Measurements from ENCODE around the gene SIN3B.

SIN3B gene

GRCh38 chr19:16893686-16893989 is 64.4 kb downstream of the SIN3B start:
- FAIRE-seq: peak; percentile 70
- peak; percentile 61 for DNase-seq (ENCODE audit: insufficient read length)
- TF ChIP-seq POLR2A (IDR thresholded peaks at IDR 0.05; ENCODE audit: low read depth, low read length) (0 out of 2 replicates have a peak, but pooled peaks have one; percentile 38), TAF1 (IDR thresholded peaks at IDR 0.05; ENCODE audit: borderline replicate concordance, low read depth, low read length) (no peak)

GRCh38 chr19:16894080-16894479 is 64.9 kb downstream of the SIN3B start:
- TF ChIP-seq POLR2AphosphoS5 (IDR thresholded peaks at IDR 0.05; ENCODE audit: low read depth, low read length) (no peak), POLR2A (IDR thresholded peaks at IDR 0.05; ENCODE audit: low read depth, low read length) (no peak), TAF1 (IDR thresholded peaks at IDR 0.05; ENCODE audit: borderline replicate concordance, low read depth, low read length) (no peak)
- no peak for DNase-seq (ENCODE audit: insufficient read length)
- no peak for FAIRE-seq

GRCh38 chr19:16895467-16896145 is 66.4 kb downstream of the SIN3B start:
- FAIRE-seq: no peak
- TF ChIP-seq TAF1 (IDR thresholded peaks at IDR 0.05; ENCODE audit: borderline replicate concordance, low read depth, low read length): no peak

GRCh38 chr19:16896146-16897028 is 67.2 kb downstream of the SIN3B start:
- no peak for FAIRE-seq
- TF ChIP-seq POLR2A (IDR thresholded peaks at IDR 0.05; ENCODE audit: low read depth, low read length): no peak
- no peak for TF ChIP-seq TAF1 (IDR thresholded peaks at IDR 0.05; ENCODE audit: borderline replicate concordance, low read depth, low read length)
- TF ChIP-seq POLR2AphosphoS5 (IDR thresholded peaks at IDR 0.05; ENCODE audit: low read depth, low read length): no peak
- DNase-seq (ENCODE audit: insufficient read length): no peak

More at GRCh38 chr19:16895467-16896145, 66.4 kb downstream of the SIN3B start:
- DNase-seq (ENCODE audit: insufficient read length): no peak

GRCh38 chr19:16897029-16897855 is 68.0 kb downstream of the SIN3B start:
- FAIRE-seq (peak; percentile 93), DNase-seq (ENCODE audit: insufficient read length) (peak; percentile 93)
- TF ChIP-seq TAF1 (IDR thresholded peaks at IDR 0.05; ENCODE audit: borderline replicate concordance, low read depth, low read length): no peak
- no peak for TF ChIP-seq POLR2A (IDR thresholded peaks at IDR 0.05; ENCODE audit: low read depth, low read length)
- TF ChIP-seq POLR2AphosphoS5 (IDR thresholded peaks at IDR 0.05; ENCODE audit: low read depth, low read length): no peak

- DNase-seq (ENCODE audit: insufficient read length) (no peak), FAIRE-seq (no peak)
- TF ChIP-seq TAF1 (IDR thresholded peaks at IDR 0.05; ENCODE audit: borderline replicate concordance, low read depth, low read length): no peak
Observed at GRCh38 chr19:16897856-16898161, 68.6 kb downstream of the SIN3B start.

GRCh38 chr19:16898361-16899015 is 69.3 kb downstream of the SIN3B start:
- TF ChIP-seq TAF1 (IDR thresholded peaks at IDR 0.05; ENCODE audit: borderline replicate concordance, low read depth, low read length) (no peak), POLR2A (IDR thresholded peaks at IDR 0.05; ENCODE audit: low read depth, low read length) (no peak), POLR2AphosphoS5 (IDR thresholded peaks at IDR 0.05; ENCODE audit: low read depth, low read length) (no peak)
- FAIRE-seq (peak; percentile 73), DNase-seq (ENCODE audit: insufficient read length) (no peak)

GRCh38 chr19:16899566-16900075 is 70.4 kb downstream of the SIN3B start:
- FAIRE-seq (no peak), DNase-seq (ENCODE audit: insufficient read length) (peak; percentile 73)
- TF ChIP-seq TAF1 (IDR thresholded peaks at IDR 0.05; ENCODE audit: borderline replicate concordance, low read depth, low read length) (no peak), POLR2A (IDR thresholded peaks at IDR 0.05; ENCODE audit: low read depth, low read length) (no peak), POLR2AphosphoS5 (IDR thresholded peaks at IDR 0.05; ENCODE audit: low read depth, low read length) (no peak)

GRCh38 chr19:16901491-16902175 is 72.4 kb downstream of the SIN3B start:
- FAIRE-seq (no peak), DNase-seq (ENCODE audit: insufficient read length) (no peak)
- TF ChIP-seq TAF1 (IDR thresholded peaks at IDR 0.05; ENCODE audit: borderline replicate concordance, low read depth, low read length) (no peak), POLR2AphosphoS5 (IDR thresholded peaks at IDR 0.05; ENCODE audit: low read depth, low read length) (no peak), POLR2A (IDR thresholded peaks at IDR 0.05; ENCODE audit: low read depth, low read length) (no peak)

- FAIRE-seq: no peak
- no peak for TF ChIP-seq POLR2AphosphoS5 (IDR thresholded peaks at IDR 0.05; ENCODE audit: low read depth, low read length)
- no peak for TF ChIP-seq POLR2A (IDR thresholded peaks at IDR 0.05; ENCODE audit: low read depth, low read length)
- TF ChIP-seq TAF1 (IDR thresholded peaks at IDR 0.05; ENCODE audit: borderline replicate concordance, low read depth, low read length): no peak
- no peak for DNase-seq (ENCODE audit: insufficient read length)
Observed at GRCh38 chr19:16902545-16902944, 73.3 kb downstream of the SIN3B start.

GRCh38 chr19:16903347-16903746 is 74.1 kb downstream of the SIN3B start:
- DNase-seq (ENCODE audit: insufficient read length) (no peak), FAIRE-seq (no peak)
- no peak for TF ChIP-seq POLR2AphosphoS5 (IDR thresholded peaks at IDR 0.05; ENCODE audit: low read depth, low read length)
- TF ChIP-seq TAF1 (IDR thresholded peaks at IDR 0.05; ENCODE audit: borderline replicate concordance, low read depth, low read length): no peak
- no peak for TF ChIP-seq POLR2A (IDR thresholded peaks at IDR 0.05; ENCODE audit: low read depth, low read length)
